HUES48 (cell line): Measurements from ENCODE around the gene RPRD2.
"Not testable (repeated sequence)": the region's sequence is repeated elsewhere in the genome, so short reads cannot be mapped to it uniquely, and the experiment has no call there.

Experiments used
- H3K27ac ChIP-seq: one replicate; pipeline ENCODE4 v1.7.0; 2013; ENCODE audit warnings: low read depth, low read length, inconsistent platforms
- H3K27me3 ChIP-seq: 2 replicates; pipeline ENCODE4 v1.6.1; 2013; ENCODE audit warnings: mild to moderate bottlenecking, low read length; ENCODE audit not compliant: control insufficient read depth, insufficient read depth
- H3K36me3 ChIP-seq: 2 replicates; pipeline ENCODE4 v1.6.1; 2013; ENCODE audit warnings: low read length; ENCODE audit not compliant: control insufficient read depth, insufficient read depth
- H3K4me1 ChIP-seq: 2 replicates; pipeline ENCODE4 v1.6.1; 2013; ENCODE audit warnings: mild to moderate bottlenecking, low read length; ENCODE audit not compliant: control insufficient read depth, insufficient read depth
- H3K4me3 ChIP-seq: 2 replicates; pipeline ENCODE4 v1.5.1; 2013; ENCODE audit warnings: mild to moderate bottlenecking, low read depth, low read length
- H3K9ac ChIP-seq: 2 replicates; pipeline ENCODE4 v1.6.1; 2013; ENCODE audit warnings: mild to moderate bottlenecking, low read depth, low read length, moderate library complexity
- H3K9me3 ChIP-seq: 2 replicates; pipeline ENCODE4 v1.6.1; 2013; ENCODE audit warnings: low read length; ENCODE audit not compliant: control insufficient read depth, insufficient read depth

RPRD2 gene

GRCh38 chr1:150363426-150364230 is at the start of gene RPRD2:
Gene RPRD2, plus strand, starts transcription at chr1:150364147. Its CDS starts 568 bp downstream, at chr1:150364715.
- Histone ChIP-seq H3K4me1 (peaks cover 9% of the 10 kb centered on the region), H3K9me3 (no peaks in the 10 kb centered on the region), H3K36me3 (no peaks in the 10 kb centered on the region), H3K9ac (peak within 1 kb of the TSS; percentile 95), H3K27me3 (no peaks in the 10 kb centered on the region), H3K4me3 (peak within 1 kb of the TSS; percentile 85), H3K27ac (peak within 1 kb of the TSS; percentile 99)

DNA sequence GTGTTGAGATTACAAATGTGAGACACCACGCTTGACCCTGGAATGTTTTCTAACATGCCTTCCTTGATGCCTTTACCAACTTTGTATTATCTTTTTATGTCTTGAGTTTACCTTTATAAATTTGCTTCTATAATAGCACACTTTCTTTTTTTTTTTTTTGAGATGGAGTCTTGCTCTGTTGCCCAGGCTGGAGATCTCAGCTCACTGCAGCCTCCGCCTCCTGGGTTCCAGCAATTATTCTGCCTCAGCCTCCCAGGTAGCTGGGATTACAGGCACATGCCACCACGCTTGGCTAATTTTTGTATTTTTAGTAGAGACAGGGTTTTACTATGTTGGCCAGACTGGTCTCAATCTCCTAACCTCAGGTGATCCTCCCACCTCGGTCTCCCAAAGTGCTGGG is 49.3 kb upstream of the RPRD2 start:
- not testable (repeated sequence) for H3K27me3 ChIP-seq, H3K4me3 ChIP-seq, H3K4me1 ChIP-seq, H3K27ac ChIP-seq, H3K9me3 ChIP-seq, H3K9ac ChIP-seq, H3K36me3 ChIP-seq

GRCh38 chr1:150320667-150320978 is 43.3 kb upstream of the RPRD2 start:
- no peak overlapping the region for H3K9ac ChIP-seq
- H3K36me3 ChIP-seq: peaks cover 18% of the 10 kb centered on the region
- H3K27ac ChIP-seq: no peak overlapping the region
- H3K9me3 ChIP-seq: no peaks in the 10 kb centered on the region
- peak overlapping the region; percentile 95; the same call in 1 of the 2 replicates for H3K4me3 ChIP-seq
- no peaks in the 10 kb centered on the region for H3K27me3 ChIP-seq
- H3K4me1 ChIP-seq: no peaks in the 10 kb centered on the region; the same call in 1 of the 2 replicates

DNA sequence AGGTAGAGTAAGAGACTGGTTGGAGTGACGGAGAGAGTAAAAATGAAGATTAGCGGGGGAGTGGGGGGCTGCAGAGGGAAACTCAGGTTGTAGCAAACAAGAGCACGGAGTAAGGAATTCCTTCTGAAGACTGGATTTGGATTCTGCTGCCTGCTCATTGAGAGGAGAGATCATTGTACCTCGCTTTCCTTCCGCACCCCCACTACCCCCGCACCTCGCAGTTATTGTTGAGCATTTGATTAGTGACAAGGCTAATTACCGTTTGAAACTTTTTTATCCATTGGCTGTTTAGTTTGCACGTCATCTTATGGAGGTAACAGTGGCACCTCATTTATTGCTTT is 42.2 kb upstream of the RPRD2 start:
- peak overlapping the region; percentile 95 for H3K4me3 ChIP-seq
- no peaks in the 10 kb centered on the region for H3K27me3 ChIP-seq
- H3K4me1 ChIP-seq: no peaks in the 10 kb centered on the region; the same call in 1 of the 2 replicates
- H3K27ac ChIP-seq: peak overlapping the region; percentile 90
- peaks cover 29% of the 10 kb centered on the region for H3K36me3 ChIP-seq
- H3K9me3 ChIP-seq: no peaks in the 10 kb centered on the region
- peak overlapping the region; percentile 82 for H3K9ac ChIP-seq

DNA sequence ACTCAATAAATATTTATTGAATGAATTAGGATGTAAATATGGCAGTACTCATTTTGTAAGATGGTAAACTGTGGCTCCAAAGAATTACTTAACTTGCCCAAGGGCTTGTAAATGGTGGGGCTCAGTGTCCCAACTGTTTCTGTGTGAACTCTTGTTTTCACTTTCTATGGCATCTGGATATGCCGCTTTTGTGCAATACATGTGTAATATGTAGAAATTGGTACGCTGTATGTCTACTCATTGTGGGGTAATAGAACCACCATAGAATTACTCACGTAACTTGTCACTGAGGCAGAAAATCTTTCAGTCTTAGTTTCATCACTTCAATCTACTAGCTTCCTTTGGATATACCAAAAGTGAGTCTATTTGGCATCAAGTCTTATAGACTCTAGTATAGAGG is 41.6 kb upstream of the RPRD2 start:
- H3K27me3 ChIP-seq: no peaks in the 10 kb centered on the region
- H3K4me3 ChIP-seq: peak overlapping the region; percentile 95
- H3K9me3 ChIP-seq: no peaks in the 10 kb centered on the region
- peak overlapping the region; percentile 90 for H3K27ac ChIP-seq
- no peaks in the 10 kb centered on the region; the same call in 1 of the 2 replicates for H3K4me1 ChIP-seq
- H3K9ac ChIP-seq: peak overlapping the region; percentile 82; the same call in 1 of the 2 replicates
- peaks cover 34% of the 10 kb centered on the region for H3K36me3 ChIP-seq

DNA sequence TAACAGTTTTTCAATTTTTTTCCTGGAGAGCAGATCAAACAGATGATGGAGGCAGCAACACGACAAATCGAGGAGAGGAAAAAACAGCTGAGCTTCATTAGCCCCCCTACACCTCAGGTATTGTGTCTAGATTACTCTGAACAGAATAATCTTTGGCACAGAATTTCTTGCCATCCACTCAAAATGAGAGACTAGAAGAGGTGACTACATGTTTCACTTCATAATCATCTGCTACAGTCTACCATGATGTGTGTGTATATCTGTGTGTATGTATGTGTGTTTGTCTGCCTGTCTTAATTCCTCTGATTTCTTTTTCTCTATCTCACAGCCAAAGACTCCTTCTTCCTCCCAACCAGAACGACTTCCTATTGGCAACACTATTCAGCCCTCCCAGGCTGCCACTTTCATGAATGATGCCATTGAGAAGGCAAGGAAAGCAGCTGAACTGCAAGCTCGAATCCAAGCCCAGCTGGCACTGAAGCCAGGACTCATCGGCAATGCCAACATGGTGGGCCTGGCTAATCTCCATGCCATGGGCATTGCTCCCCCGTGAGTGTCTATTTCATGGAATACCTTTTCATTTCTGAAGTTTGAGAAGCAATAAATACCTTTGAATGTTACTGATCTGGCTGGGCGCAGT is 31.2 kb upstream of the RPRD2 start:
- Histone ChIP-seq H3K4me1 (no peaks in the 10 kb centered on the region), H3K27ac (no peak overlapping the region), H3K4me3 (no peak overlapping the region), H3K36me3 (peaks cover 94% of the 10 kb centered on the region), H3K9me3 (no peaks in the 10 kb centered on the region), H3K27me3 (no peaks in the 10 kb centered on the region), H3K9ac (no peak overlapping the region)

- Histone ChIP-seq H3K4me1 (no peaks in the 10 kb centered on the region), H3K36me3 (peaks cover 91% of the 10 kb centered on the region), H3K27ac (no peak overlapping the region), H3K9me3 (no peaks in the 10 kb centered on the region), H3K9ac (no peak overlapping the region), H3K4me3 (no peak overlapping the region), H3K27me3 (no peaks in the 10 kb centered on the region)
Observed at GRCh38 chr1:150346316-150346715, 17.6 kb upstream of the RPRD2 start.

- H3K9ac ChIP-seq: no peak overlapping the region
- H3K36me3 ChIP-seq: peaks cover 76% of the 10 kb centered on the region
- H3K27me3 ChIP-seq: no peaks in the 10 kb centered on the region
- H3K27ac ChIP-seq: no peak overlapping the region
- H3K4me3 ChIP-seq: no peak overlapping the region
- no peaks in the 10 kb centered on the region for H3K4me1 ChIP-seq
- no peaks in the 10 kb centered on the region for H3K9me3 ChIP-seq
Observed at GRCh38 chr1:150352866-150353265, 11.1 kb upstream of the RPRD2 start.

DNA sequence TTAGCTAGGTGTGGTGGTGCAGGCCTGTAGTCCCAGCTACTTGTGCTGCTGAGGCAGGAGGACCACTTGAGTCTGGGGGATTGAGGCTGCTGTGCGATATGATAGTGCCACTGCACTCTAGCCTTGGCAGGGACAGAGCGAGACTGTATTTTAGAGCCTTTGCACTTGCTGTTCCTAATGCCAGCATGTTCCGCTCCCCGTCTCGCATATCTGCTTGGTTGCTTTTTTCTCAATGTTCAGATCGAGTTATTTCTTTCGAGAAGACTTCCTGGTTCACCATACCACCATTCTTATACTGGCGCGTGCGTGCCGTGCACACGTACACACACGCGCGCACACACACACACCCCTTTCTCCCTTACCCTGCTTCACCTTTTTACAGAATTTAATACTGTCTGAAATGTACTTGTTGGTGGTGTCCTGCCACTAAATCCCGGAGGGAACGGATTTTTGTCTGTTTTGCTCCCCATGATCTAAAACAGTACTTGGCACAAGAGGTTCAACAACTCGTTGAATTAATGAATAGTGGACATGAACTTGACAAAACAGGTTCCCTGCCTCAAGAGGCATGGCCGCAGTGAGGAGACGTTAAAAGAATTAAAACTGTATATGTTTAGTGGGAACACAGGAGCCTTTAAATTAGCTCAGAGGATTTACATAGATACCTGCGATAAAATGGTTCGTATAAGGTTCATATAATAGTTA is 1.1 kb upstream of the RPRD2 start:
- peak overlapping the region; percentile 99 for H3K27ac ChIP-seq
- H3K9me3 ChIP-seq: no peaks in the 10 kb centered on the region
- peak overlapping the region; percentile 85 for H3K4me3 ChIP-seq
- H3K36me3 ChIP-seq: no peaks in the 10 kb centered on the region
- peak overlapping the region; percentile 95 for H3K9ac ChIP-seq
- H3K27me3 ChIP-seq: no peaks in the 10 kb centered on the region
- peaks cover 9% of the 10 kb centered on the region for H3K4me1 ChIP-seq

DNA sequence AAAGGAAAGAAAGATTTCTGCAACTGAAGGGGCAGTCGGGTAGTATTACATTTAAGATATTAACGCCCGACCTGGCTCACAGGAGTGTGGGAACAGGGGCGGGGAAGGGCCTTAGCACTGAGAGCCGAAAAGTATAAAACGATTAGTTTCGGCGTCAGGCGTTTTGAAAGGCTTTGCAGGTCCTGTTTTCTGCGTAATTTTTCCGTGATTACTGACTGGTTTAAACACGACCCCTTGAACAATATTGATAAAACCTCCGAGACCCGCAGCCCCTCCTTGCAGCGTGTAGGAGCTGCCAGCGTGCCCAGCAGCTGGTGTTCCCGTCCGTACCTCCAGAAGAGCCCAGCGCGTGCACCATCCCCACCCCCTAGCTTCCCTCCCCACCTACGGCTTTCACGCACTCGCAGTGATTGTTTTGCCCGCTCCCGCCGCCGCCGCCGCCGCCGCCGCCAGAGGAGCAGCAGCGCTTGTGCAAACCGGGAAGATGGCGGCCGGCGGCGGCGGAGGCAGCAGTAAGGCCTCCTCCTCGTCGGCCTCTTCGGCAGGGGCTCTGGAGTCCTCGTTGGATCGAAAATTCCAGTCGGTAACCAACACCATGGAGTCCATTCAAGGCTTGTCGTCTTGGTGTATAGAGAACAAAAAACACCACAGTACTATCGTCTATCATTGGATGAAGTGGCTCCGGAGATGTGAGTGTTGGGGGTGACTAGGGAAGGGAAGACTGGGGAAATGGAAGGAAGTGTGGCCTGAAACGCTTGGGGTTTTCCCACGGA is 470 bp downstream of the RPRD2 start:
- no peaks in the 10 kb centered on the region for H3K27me3 ChIP-seq
- no peaks in the 10 kb centered on the region for H3K9me3 ChIP-seq
- H3K4me3 ChIP-seq: peak overlapping the region; percentile 85
- peak overlapping the region; percentile 99 for H3K27ac ChIP-seq
- H3K9ac ChIP-seq: peak overlapping the region; percentile 95
- peaks cover 9% of the 10 kb centered on the region for H3K4me1 ChIP-seq
- H3K36me3 ChIP-seq: no peaks in the 10 kb centered on the region
